ENCODE results near the gene RAB40C. TPM values are rescaled to one million over a fixed set of nuclear protein-coding genes. Genes with fewer than 3 reads are reported as not detected.
A peak's percentile ranks its signal among the peaks of the same experiment; 100 is the strongest.

RAB40C gene
- total RNA-seq, 1 donor: 11.2 TPM

- Histone ChIP-seq H3K27me3 (ENCODE audit: insufficient read depth, low read length) (no peaks in the 10 kb centered on the region), H2AFZ (ENCODE audit: low read length) (no peak overlapping the region), H3K4me1 (ENCODE audit: insufficient read depth, low read length) (peaks cover 10% of the 10 kb centered on the region), H3K4me3 (ENCODE audit: insufficient read depth, low read length) (no peak overlapping the region), H3K27ac (ENCODE audit: low read depth, low read length) (no peak overlapping the region), H3K9me3 (ENCODE audit: low read depth, low read length) (no peaks in the 10 kb centered on the region), H3K4me2 (ENCODE audit: insufficient read depth, low read length) (peak overlapping the region; percentile 84), H4K20me1 (ENCODE audit: insufficient read depth, low read length) (peaks cover 38% of the 10 kb centered on the region), H3K36me3 (ENCODE audit: insufficient read depth, low read length) (peaks cover 41% of the 10 kb centered on the region), H3K79me2 (ENCODE audit: insufficient read depth, low read length) (peaks cover 35% of the 10 kb centered on the region)
- no peak for DNase-seq (ENCODE audit: insufficient read length, low spot score, missing footprints)
- TF ChIP-seq, protein P1, sequence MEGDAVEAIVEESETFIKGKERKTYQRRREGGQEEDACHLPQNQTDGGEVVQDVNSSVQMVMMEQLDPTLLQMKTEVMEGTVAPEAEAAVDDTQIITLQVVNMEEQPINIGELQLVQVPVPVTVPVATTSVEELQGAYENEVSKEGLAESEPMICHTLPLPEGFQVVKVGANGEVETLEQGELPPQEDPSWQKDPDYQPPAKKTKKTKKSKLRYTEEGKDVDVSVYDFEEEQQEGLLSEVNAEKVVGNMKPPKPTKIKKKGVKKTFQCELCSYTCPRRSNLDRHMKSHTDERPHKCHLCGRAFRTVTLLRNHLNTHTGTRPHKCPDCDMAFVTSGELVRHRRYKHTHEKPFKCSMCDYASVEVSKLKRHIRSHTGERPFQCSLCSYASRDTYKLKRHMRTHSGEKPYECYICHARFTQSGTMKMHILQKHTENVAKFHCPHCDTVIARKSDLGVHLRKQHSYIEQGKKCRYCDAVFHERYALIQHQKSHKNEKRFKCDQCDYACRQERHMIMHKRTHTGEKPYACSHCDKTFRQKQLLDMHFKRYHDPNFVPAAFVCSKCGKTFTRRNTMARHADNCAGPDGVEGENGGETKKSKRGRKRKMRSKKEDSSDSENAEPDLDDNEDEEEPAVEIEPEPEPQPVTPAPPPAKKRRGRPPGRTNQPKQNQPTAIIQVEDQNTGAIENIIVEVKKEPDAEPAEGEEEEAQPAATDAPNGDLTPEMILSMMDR (IDR thresholded peaks at IDR 0.05; ENCODE audit: extremely low read depth, low read depth, low read length): no peak
These were observed 79.8 kb downstream of the RAB40C start for GRCh38 chr16:669666-670065.

DNA sequence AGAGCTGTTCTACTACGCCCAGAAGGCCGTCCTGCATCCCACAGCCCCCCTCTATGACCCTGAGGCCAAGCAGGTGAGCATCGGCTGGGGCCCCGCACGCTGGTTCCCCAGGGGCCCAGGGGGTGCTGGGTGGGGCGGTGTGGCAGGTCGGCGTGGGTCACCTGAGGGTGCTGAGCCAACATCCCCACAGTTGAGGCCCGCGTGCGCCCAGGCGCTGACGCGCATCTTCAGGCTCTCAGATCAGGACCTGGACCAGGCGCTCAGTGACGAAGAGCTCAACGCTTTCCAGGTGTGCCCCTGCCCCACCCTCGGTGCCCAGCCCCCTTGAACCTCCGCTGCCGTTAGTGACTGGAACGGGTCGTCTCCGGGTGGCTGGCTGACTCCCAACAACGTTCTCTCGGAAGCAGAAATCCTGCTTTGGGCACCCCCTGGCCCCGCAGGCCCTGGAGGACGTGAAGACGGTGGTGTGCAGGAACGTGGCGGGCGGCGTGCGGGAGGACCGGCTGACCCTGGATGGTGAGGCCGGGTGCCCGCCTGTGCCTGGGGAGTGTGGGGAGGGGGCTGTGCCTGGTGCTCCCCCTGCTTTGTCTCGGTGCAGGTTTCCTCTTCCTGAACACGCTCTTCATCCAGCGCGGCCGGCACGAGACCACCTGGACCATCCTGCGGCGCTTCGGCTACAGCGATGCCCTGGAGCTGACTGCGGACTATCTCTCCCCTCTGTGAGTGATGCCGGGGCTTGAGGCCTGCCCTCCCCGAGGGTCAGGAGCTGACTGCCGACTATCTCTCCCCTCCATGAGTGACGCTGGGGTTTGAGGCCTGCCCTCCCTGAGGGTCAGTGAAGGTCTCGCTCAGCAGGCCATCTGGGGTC lies 80.9 kb downstream of the RAB40C start:
- no peaks in the 10 kb centered on the region for H3K9me3 ChIP-seq (ENCODE audit: low read depth, low read length)
- peaks cover 44% of the 10 kb centered on the region for H4K20me1 ChIP-seq (ENCODE audit: insufficient read depth, low read length)
- TF ChIP-seq, protein P1 (IDR thresholded peaks at IDR 0.05; ENCODE audit: extremely low read depth, low read depth, low read length): no peak
- H3K4me1 ChIP-seq (ENCODE audit: insufficient read depth, low read length): peaks cover 10% of the 10 kb centered on the region
- DNase-seq (ENCODE audit: insufficient read length, low spot score, missing footprints): no peak
- H3K36me3 ChIP-seq (ENCODE audit: insufficient read depth, low read length): peaks cover 41% of the 10 kb centered on the region
- no peak overlapping the region for H3K4me2 ChIP-seq (ENCODE audit: insufficient read depth, low read length)
- H2AFZ ChIP-seq (ENCODE audit: low read length): no peak overlapping the region
- no peaks in the 10 kb centered on the region for H3K27me3 ChIP-seq (ENCODE audit: insufficient read depth, low read length)
- no peak overlapping the region for H3K27ac ChIP-seq (ENCODE audit: low read depth, low read length)
- peaks cover 35% of the 10 kb centered on the region for H3K79me2 ChIP-seq (ENCODE audit: insufficient read depth, low read length)
- H3K4me3 ChIP-seq (ENCODE audit: insufficient read depth, low read length): no peak overlapping the region

- Histone ChIP-seq H4K20me1 (ENCODE audit: insufficient read depth, low read length) (peaks cover 44% of the 10 kb centered on the region), H3K9me3 (ENCODE audit: low read depth, low read length) (no peaks in the 10 kb centered on the region), H3K4me1 (ENCODE audit: insufficient read depth, low read length) (peaks cover 10% of the 10 kb centered on the region), H3K27me3 (ENCODE audit: insufficient read depth, low read length) (no peaks in the 10 kb centered on the region), H3K79me2 (ENCODE audit: insufficient read depth, low read length) (peaks cover 35% of the 10 kb centered on the region), H3K4me3 (ENCODE audit: insufficient read depth, low read length) (no peak overlapping the region), H3K36me3 (ENCODE audit: insufficient read depth, low read length) (peaks cover 41% of the 10 kb centered on the region), H3K27ac (ENCODE audit: low read depth, low read length) (no peak overlapping the region), H2AFZ (ENCODE audit: low read length) (no peak overlapping the region), H3K4me2 (ENCODE audit: insufficient read depth, low read length) (no peak overlapping the region)
- DNase-seq (ENCODE audit: insufficient read length, low spot score, missing footprints): no peak
- TF ChIP-seq, protein P1 (IDR thresholded peaks at IDR 0.05; ENCODE audit: extremely low read depth, low read depth, low read length): no peak
These were observed 81.7 kb downstream of the RAB40C start for GRCh38 chr16:671353-672131.

DNA sequence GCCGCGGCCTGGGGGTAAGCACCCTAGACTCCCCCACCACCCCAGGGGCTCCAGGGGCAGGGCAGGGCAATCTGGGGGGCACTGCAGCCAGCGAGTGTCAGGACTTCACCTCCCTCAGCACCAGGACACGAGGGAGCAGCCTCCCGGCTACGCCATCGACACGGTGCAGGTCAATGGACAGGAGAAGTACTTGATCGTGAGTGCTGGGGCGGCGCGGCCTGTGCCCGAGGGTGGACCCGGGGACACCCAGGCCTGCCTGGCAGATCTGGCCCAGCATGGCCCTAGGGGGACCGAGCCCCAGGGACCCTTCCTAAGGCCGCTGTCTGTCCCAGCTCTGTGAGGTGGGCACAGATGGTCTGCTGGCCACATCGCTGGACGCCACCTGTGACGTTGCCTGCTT lies 82.5 kb downstream of the RAB40C start:
- H3K36me3 ChIP-seq (ENCODE audit: insufficient read depth, low read length): peaks cover 41% of the 10 kb centered on the region
- DNase-seq (ENCODE audit: insufficient read length, low spot score, missing footprints): no peak
- no peaks in the 10 kb centered on the region for H3K9me3 ChIP-seq (ENCODE audit: low read depth, low read length)

More for the DNA sequence above, 82.5 kb downstream of the RAB40C start:
- no peaks in the 10 kb centered on the region for H3K27me3 ChIP-seq (ENCODE audit: insufficient read depth, low read length)
- H3K27ac ChIP-seq (ENCODE audit: low read depth, low read length): no peak overlapping the region
- H2AFZ ChIP-seq (ENCODE audit: low read length): no peak overlapping the region
- H3K79me2 ChIP-seq (ENCODE audit: insufficient read depth, low read length): peaks cover 35% of the 10 kb centered on the region
- TF ChIP-seq, protein P1 (IDR thresholded peaks at IDR 0.05; ENCODE audit: extremely low read depth, low read depth, low read length): no peak
- H3K4me1 ChIP-seq (ENCODE audit: insufficient read depth, low read length): peaks cover 10% of the 10 kb centered on the region
- peaks cover 44% of the 10 kb centered on the region for H4K20me1 ChIP-seq (ENCODE audit: insufficient read depth, low read length)
- no peak overlapping the region for H3K4me3 ChIP-seq (ENCODE audit: insufficient read depth, low read length)
- no peak overlapping the region for H3K4me2 ChIP-seq (ENCODE audit: insufficient read depth, low read length)
